ENCODE measurements around the gene PHF14. TPM values are rescaled to one million over a fixed set of nuclear protein-coding genes. Genes with fewer than 3 reads are reported as not detected.

Gene PHF14
- total RNA-seq, 4 donors from 2014 or later = 23.9 to 72.7 (median 27.5) TPM

- WGBS = 81% methylated on average over 4 of the region's 4 CpGs
- Histone ChIP-seq H3K36me3 (peaks cover 16% of the 10 kb centered on the region), H3K27ac (no peak overlapping the region), H3K4me1 (peaks cover 2% of the 10 kb centered on the region), H3K4me3 (no peak overlapping the region), H3K27me3 (no peaks in the 10 kb centered on the region), H3K9me3 (peaks cover 5% of the 10 kb centered on the region)
- DNase-seq (ENCODE audit: low spot score in 2 of 2) = no peak
- TF ChIP-seq EP300 (IDR thresholded peaks at IDR 0.05) = no peak
- TF ChIP-seq, protein P1, sequence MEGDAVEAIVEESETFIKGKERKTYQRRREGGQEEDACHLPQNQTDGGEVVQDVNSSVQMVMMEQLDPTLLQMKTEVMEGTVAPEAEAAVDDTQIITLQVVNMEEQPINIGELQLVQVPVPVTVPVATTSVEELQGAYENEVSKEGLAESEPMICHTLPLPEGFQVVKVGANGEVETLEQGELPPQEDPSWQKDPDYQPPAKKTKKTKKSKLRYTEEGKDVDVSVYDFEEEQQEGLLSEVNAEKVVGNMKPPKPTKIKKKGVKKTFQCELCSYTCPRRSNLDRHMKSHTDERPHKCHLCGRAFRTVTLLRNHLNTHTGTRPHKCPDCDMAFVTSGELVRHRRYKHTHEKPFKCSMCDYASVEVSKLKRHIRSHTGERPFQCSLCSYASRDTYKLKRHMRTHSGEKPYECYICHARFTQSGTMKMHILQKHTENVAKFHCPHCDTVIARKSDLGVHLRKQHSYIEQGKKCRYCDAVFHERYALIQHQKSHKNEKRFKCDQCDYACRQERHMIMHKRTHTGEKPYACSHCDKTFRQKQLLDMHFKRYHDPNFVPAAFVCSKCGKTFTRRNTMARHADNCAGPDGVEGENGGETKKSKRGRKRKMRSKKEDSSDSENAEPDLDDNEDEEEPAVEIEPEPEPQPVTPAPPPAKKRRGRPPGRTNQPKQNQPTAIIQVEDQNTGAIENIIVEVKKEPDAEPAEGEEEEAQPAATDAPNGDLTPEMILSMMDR (IDR thresholded peaks at IDR 0.05) = no peak
- TF ChIP-seq POLR2AphosphoS5 (IDR thresholded peaks at IDR 0.05) = no peak
- no peak for TF ChIP-seq POLR2A (IDR thresholded peaks at IDR 0.05)
Observed at GRCh38 chr7:10998996-10999757, 25.5 kb downstream of the PHF14 start.

GRCh38 chr7:11005202-11005601 is 31.5 kb downstream of the PHF14 start:
- Histone ChIP-seq H3K9me3 (no peaks in the 10 kb centered on the region), H3K27me3 (no peaks in the 10 kb centered on the region), H3K4me3 (no peak overlapping the region), H3K4me1 (no peaks in the 10 kb centered on the region), H3K27ac (no peak overlapping the region), H3K36me3 (peaks cover 4% of the 10 kb centered on the region)
- TF ChIP-seq POLR2A (IDR thresholded peaks at IDR 0.05) (no peak), POLR2AphosphoS5 (IDR thresholded peaks at IDR 0.05) (no peak), EP300 (IDR thresholded peaks at IDR 0.05) (no peak)
- TF ChIP-seq, protein P1 (IDR thresholded peaks at IDR 0.05) = no peak
- DNase-seq (ENCODE audit: low spot score in 2 of 2) = no peak

GRCh38 chr7:11006291-11006690 is 32.6 kb downstream of the PHF14 start:
- Histone ChIP-seq H3K9me3 (no peaks in the 10 kb centered on the region), H3K27me3 (no peaks in the 10 kb centered on the region), H3K27ac (no peak overlapping the region), H3K4me3 (no peak overlapping the region), H3K4me1 (no peaks in the 10 kb centered on the region), H3K36me3 (peaks cover 4% of the 10 kb centered on the region)
- no peak for DNase-seq (ENCODE audit: low spot score in 2 of 2)
- no peak for TF ChIP-seq POLR2AphosphoS5 (IDR thresholded peaks at IDR 0.05)
- TF ChIP-seq, protein P1 (IDR thresholded peaks at IDR 0.05) = no peak
- TF ChIP-seq EP300 (IDR thresholded peaks at IDR 0.05) = no peak
- TF ChIP-seq POLR2A (IDR thresholded peaks at IDR 0.05) = no peak
- 69% methylated on average over 2 of the region's 3 CpGs for WGBS

DNA sequence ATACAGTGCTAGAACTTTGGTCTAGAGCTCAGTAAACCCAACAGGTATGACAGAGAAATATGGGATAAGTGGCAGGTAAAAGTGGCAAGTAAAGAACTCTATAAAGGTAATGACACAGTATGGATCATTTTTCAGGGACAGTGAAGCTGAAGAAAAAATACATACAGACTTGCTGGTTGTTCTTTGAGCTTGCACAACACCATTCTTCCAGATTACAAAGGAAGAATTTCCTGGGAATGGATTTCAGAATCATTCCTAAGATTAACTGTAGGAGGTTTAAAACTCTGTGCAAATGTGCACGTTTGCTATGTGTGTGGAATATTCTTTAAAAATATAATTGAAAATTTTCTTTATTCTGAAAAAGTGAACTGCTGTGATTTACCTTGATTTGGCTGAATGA is 36.0 kb downstream of the PHF14 start:
- TF ChIP-seq POLR2A (IDR thresholded peaks at IDR 0.05) = no peak
- TF ChIP-seq, protein P1 (IDR thresholded peaks at IDR 0.05) = no peak
- no peak for TF ChIP-seq POLR2AphosphoS5 (IDR thresholded peaks at IDR 0.05)
- TF ChIP-seq EP300 (IDR thresholded peaks at IDR 0.05) = no peak
- H3K4me3 ChIP-seq = no peak overlapping the region
- peaks cover 4% of the 10 kb centered on the region for H3K36me3 ChIP-seq
- DNase-seq (ENCODE audit: low spot score in 2 of 2) = no peak
- no peaks in the 10 kb centered on the region for H3K9me3 ChIP-seq
- no peaks in the 10 kb centered on the region for H3K4me1 ChIP-seq
- 56% methylated on average over 1 of the region's 1 CpG for WGBS
- no peak overlapping the region for H3K27ac ChIP-seq
- no peaks in the 10 kb centered on the region for H3K27me3 ChIP-seq

- H3K36me3 ChIP-seq = peaks cover 17% of the 10 kb centered on the region
- DNase-seq (ENCODE audit: low spot score in 2 of 2) = no peak
- no peak overlapping the region for H3K4me3 ChIP-seq
- no peak overlapping the region for H3K27ac ChIP-seq
- no peaks in the 10 kb centered on the region for H3K27me3 ChIP-seq
- WGBS = 94% methylated on average over 1 of the region's 1 CpG
- TF ChIP-seq, protein P1 (IDR thresholded peaks at IDR 0.05) = no peak
- no peak for TF ChIP-seq POLR2AphosphoS5 (IDR thresholded peaks at IDR 0.05)
- no peak for TF ChIP-seq EP300 (IDR thresholded peaks at IDR 0.05)
- TF ChIP-seq POLR2A (IDR thresholded peaks at IDR 0.05) = no peak
- H3K4me1 ChIP-seq = no peaks in the 10 kb centered on the region
- H3K9me3 ChIP-seq = no peaks in the 10 kb centered on the region
Observed at GRCh38 chr7:11021468-11021867, 47.8 kb downstream of the PHF14 start.
